ENCODE measurements around the gene ROCK1. TPM values are rescaled to one million over a fixed set of nuclear protein-coding genes. Genes with fewer than 3 reads are reported as not detected.

ROCK1 gene
- 35.4 and 37.3 TPM in 2 replicates for total RNA-seq

DNA sequence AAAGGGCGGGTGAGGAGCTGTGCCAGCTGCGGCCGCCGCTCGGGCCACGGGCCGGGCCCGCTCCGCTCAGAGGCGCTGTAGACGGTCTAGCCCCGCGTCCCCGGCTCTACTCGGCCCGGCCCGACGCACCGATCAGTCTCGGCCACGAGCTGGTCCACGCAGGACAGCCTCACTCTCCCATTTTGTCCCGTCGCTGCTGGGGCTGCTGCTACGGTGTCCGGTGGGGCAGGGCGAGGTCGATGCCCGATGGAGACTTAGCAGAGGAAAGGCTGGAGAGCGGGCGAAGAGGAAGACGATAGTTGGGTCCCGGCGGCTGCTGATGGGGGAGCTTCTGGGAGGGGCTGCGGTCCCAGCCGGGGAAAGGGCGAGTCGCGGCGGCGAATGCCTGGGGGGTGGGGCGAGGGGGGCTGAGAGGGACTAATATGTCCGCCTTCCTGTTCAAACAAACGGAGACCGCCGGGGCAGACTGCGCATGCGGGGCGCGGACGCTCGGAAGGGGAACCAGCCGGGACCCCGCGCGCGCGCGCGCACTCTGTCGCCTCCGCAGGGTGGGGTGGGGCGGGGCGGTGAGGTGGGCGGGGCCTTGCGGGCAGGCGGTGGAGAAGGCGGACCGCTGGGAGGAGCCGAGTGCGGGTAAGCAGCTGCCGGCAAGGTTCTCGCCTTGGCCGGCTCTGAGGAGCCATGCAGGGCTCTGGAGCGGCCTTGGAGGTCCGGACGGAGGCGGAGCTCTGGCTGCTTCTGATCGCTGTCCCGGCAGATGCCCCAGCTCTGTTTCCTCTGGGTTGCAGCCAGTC is at the start of gene ROCK1:
TSS of gene ROCK1 (minus strand) at position 468 of the 794 bp plus-strand sequence. CDS start 903 bp downstream, outside the sequence.

Other genes starting within 250 kb of the ROCK1 start
- 0.85 and 1.2 TPM in 2 replicates for gene GREB1L, start 130.4 kb upstream of the ROCK1 start, total RNA-seq

Data from endothelial cell of coronary artery (primary cell).